Activated gamma-delta T cell treated with Interleukin-2 at 50 U/mL for 16 hours (primary cell): ENCODE measurements around the gene LRRTM4.

Experiments
- DNase-seq: peaks from one replicate; pipeline ENCODE4 v3.0.0-alpha.2; 2020

LRRTM4 gene

GRCh38 chr2:76977846-76978727 lies 544.1 kb downstream of the LRRTM4 start:
- DNase-seq: no peak

GRCh38 chr2:76975752-76976151 lies 546.4 kb downstream of the LRRTM4 start:
- no peak for DNase-seq

GRCh38 chr2:76973610-76974009 lies 548.6 kb downstream of the LRRTM4 start:
- no peak for DNase-seq

GRCh38 chr2:76965772-76966171 lies 556.4 kb downstream of the LRRTM4 start:
- DNase-seq: no peak

GRCh38 chr2:76958749-76959148 lies 563.4 kb downstream of the LRRTM4 start:
- DNase-seq: no peak

- DNase-seq: no peak
These were observed 568.3 kb downstream of the LRRTM4 start for GRCh38 chr2:76953733-76954347.

GRCh38 chr2:76946631-76947145 lies 575.5 kb downstream of the LRRTM4 start:
- no peak for DNase-seq

- DNase-seq: no peak
These were observed 581.6 kb downstream of the LRRTM4 start for GRCh38 chr2:76940559-76940958.

- DNase-seq: no peak
These were observed 584.0 kb downstream of the LRRTM4 start for GRCh38 chr2:76938153-76938552.

GRCh38 chr2:76932550-76932949 lies 589.6 kb downstream of the LRRTM4 start:
- no peak for DNase-seq

- DNase-seq: no peak
These were observed 592.0 kb downstream of the LRRTM4 start for GRCh38 chr2:76930056-76930744.

GRCh38 chr2:76928026-76928425 lies 594.1 kb downstream of the LRRTM4 start:
- DNase-seq: no peak

- DNase-seq: no peak
These were observed 601.2 kb downstream of the LRRTM4 start for GRCh38 chr2:76921006-76921405.

GRCh38 chr2:76895469-76895868 lies 626.7 kb downstream of the LRRTM4 start:
- no peak for DNase-seq

- no peak for DNase-seq
These were observed 651.6 kb downstream of the LRRTM4 start for GRCh38 chr2:76870581-76870980.

GRCh38 chr2:76870011-76870410 lies 652.2 kb downstream of the LRRTM4 start:
- DNase-seq: no peak

- DNase-seq: no peak
These were observed 654.3 kb downstream of the LRRTM4 start for GRCh38 chr2:76867854-76868253.

GRCh38 chr2:76866464-76866863 lies 655.7 kb downstream of the LRRTM4 start:
- no peak for DNase-seq

GRCh38 chr2:76862901-76863300 lies 659.3 kb downstream of the LRRTM4 start:
- DNase-seq: no peak

GRCh38 chr2:76861708-76862107 lies 660.5 kb downstream of the LRRTM4 start:
- DNase-seq: no peak

GRCh38 chr2:76851000-76851399 lies 671.2 kb downstream of the LRRTM4 start:
- DNase-seq: no peak

- DNase-seq: no peak
These were observed 673.1 kb downstream of the LRRTM4 start for GRCh38 chr2:76849086-76849485.

- no peak for DNase-seq
These were observed 682.4 kb downstream of the LRRTM4 start for GRCh38 chr2:76839826-76840225.
